ENCODE measurements around the gene IQCE. TPM values are rescaled to one million over a fixed set of nuclear protein-coding genes. Genes with fewer than 3 reads are reported as not detected.

The IQCE gene
- total RNA-seq, 1 donor from 2014 or later = 11.5 TPM

- ATAC-seq (peak; percentile 18), DNase-seq (ENCODE audit: missing footprints) (no peak)
Measured at GRCh38 chr7:2617325-2617905, 58.6 kb downstream of the IQCE start.

GRCh38 chr7:2619116-2619515 is 60.3 kb downstream of the IQCE start:
- ATAC-seq (no peak), DNase-seq (ENCODE audit: missing footprints) (no peak)
- intact Hi-C loops (cut with DNase I) = no loop called here

More at GRCh38 chr7:2617325-2617905, 58.6 kb downstream of the IQCE start:
- intact Hi-C loops (cut with DNase I) = no loop called here

- peak; percentile 66 for ATAC-seq
- intact Hi-C loops (cut with DNase I) = no loop called here
- DNase-seq (ENCODE audit: missing footprints) = peak; percentile 77
Measured at GRCh38 chr7:2621061-2621828, 62.5 kb downstream of the IQCE start.

GRCh38 chr7:2621948-2622640 is 63.3 kb downstream of the IQCE start:
- ATAC-seq (no peak), DNase-seq (ENCODE audit: missing footprints) (peak; percentile 69)
- intact Hi-C loops (cut with DNase I) = no loop called here

- ATAC-seq (peak; percentile 27), DNase-seq (ENCODE audit: missing footprints) (peak; percentile 76)
- intact Hi-C loops (cut with DNase I) = no loop called here
Measured at GRCh38 chr7:2622869-2623697, 64.3 kb downstream of the IQCE start.

GRCh38 chr7:2623698-2624014 is 64.9 kb downstream of the IQCE start:
- ATAC-seq = no peak
- no peak for DNase-seq (ENCODE audit: missing footprints)
- intact Hi-C loops (cut with DNase I) = no loop called here

GRCh38 chr7:2624293-2624886 is 65.6 kb downstream of the IQCE start:
- DNase-seq (ENCODE audit: missing footprints) (no peak), ATAC-seq (no peak)
- intact Hi-C loops (cut with DNase I) = no loop called here

GRCh38 chr7:2626498-2627117 is 67.8 kb downstream of the IQCE start:
- peak; percentile 11 for ATAC-seq
- intact Hi-C loops (cut with DNase I) = loop anchor here (2.0 kb wide), 1 partner anchor 20 kb away; no protein-coding TSS in a partner anchor
- DNase-seq (ENCODE audit: missing footprints) = no peak

GRCh38 chr7:2627258-2628129 is 68.7 kb downstream of the IQCE start:
- no peak for DNase-seq (ENCODE audit: missing footprints)
- no peak for ATAC-seq

GRCh38 chr7:2628130-2628482 is 69.3 kb downstream of the IQCE start:
- DNase-seq (ENCODE audit: missing footprints) (no peak), ATAC-seq (no peak)
- intact Hi-C loops (cut with DNase I) = no loop called here

More at GRCh38 chr7:2627258-2628129, 68.7 kb downstream of the IQCE start:
- intact Hi-C loops (cut with DNase I) = loop anchor here (2.0 kb wide), 1 partner anchor 21 kb away; no protein-coding TSS in a partner anchor

- ATAC-seq (no peak), DNase-seq (ENCODE audit: missing footprints) (no peak)
- intact Hi-C loops (cut with DNase I) = no loop called here
Measured at GRCh38 chr7:2628891-2629290, 70.1 kb downstream of the IQCE start.

GRCh38 chr7:2629746-2630681 is 71.2 kb downstream of the IQCE start:
- DNase-seq (ENCODE audit: missing footprints) = no peak
- ATAC-seq = no peak
- intact Hi-C loops (cut with DNase I) = loop anchor here (5.0 kb wide), 1 partner anchor 73 kb away; the partner anchor contains the start of genes BRAT1 and IQCE

GRCh38 chr7:2631946-2632732 is 73.4 kb downstream of the IQCE start, which contains the start of gene TTYH3:
TSS of gene TTYH3 (plus strand) at chr7:2631986. CDS start at chr7:2632156, 170 bp downstream.
- intact Hi-C loops (cut with DNase I) = loop anchor here (5.0 kb wide), 1 partner anchor 75 kb away; the partner anchor contains the start of genes BRAT1 and IQCE
- DNase-seq (ENCODE audit: missing footprints) = no peak
- no peak for ATAC-seq

- ATAC-seq = no peak
- DNase-seq (ENCODE audit: missing footprints) = peak; percentile 81
- intact Hi-C loops (cut with DNase I) = loop anchor here (5.0 kb wide), 1 partner anchor 76 kb away; the partner anchor contains the start of genes BRAT1 and IQCE
Measured at GRCh38 chr7:2632733-2633537, 74.2 kb downstream of the IQCE start.

All from Right ventricle myocardium inferior (tissue), 1 donor.